Right lobe of liver (tissue), 6 donors: Measurements from ENCODE around the gene TRIO. TPM values are rescaled to one million over a fixed set of nuclear protein-coding genes. Genes with fewer than 3 reads are reported as not detected.

Experiments used
- ATAC-seq, 4 donors: fragments of 200-7000 bp; cut with Tn5 transposase; one replicate each; pipeline ENCODE4 v1.9.1; 2020; ENCODE audit warnings: mild to moderate bottlenecking in 4 of 4, moderate library complexity in 4 of 4
- DNase-seq, 3 donors: peaks; one replicate each; pipeline ENCODE4 v3.0.0-alpha.2; 2020
- H3K27ac ChIP-seq, 3 donors: fragments of 200-600 bp; one replicate each; pipeline ENCODE4 v1.8.0; 2022
- H3K27me3 ChIP-seq, 2 donors: fragments of 200-600 bp; one replicate each; pipeline ENCODE4 v1.8.0; 2022
- H3K36me3 ChIP-seq, 4 donors: fragments of 200-600 bp; sonication (generic) in 1 of 4; one replicate each; pipeline versions ENCODE4 v1.5.1 to v1.8.0; 2017 to 2022; ENCODE audit warnings: control low read depth in 1 of 4
- H3K4me1 ChIP-seq, 4 donors: fragments of 200-600 bp; sonication (generic) in 1 of 4; one replicate each; pipeline versions ENCODE4 v1.5.1 to v1.8.0; 2017 to 2022; ENCODE audit warnings: control low read depth in 1 of 4
- H3K4me3 ChIP-seq, 3 donors: fragments of 200-600 bp; one replicate each; pipeline ENCODE4 v1.8.0; 2022
- H3K9me3 ChIP-seq, 4 donors: fragments of 200-600 bp; sonication (generic) in 1 of 4; one replicate each; pipeline versions ENCODE4 v1.5.1 to v1.8.0; 2017 to 2022; ENCODE audit warnings: control low read depth in 1 of 4
- POLR2A ChIP-seq: fragments of 450-650 bp; IDR thresholded peaks from one replicate; pipeline ENCODE4 v1.6.1; 2017; ENCODE audit warnings: antibody characterized with exemption, mild to moderate bottlenecking
- WGBS: methylation state at CpG from one replicate; pipeline ENCODE4 v1.1.6; 2018; ENCODE audit warnings: low coverage, low lambda C conversion rate; ENCODE audit not compliant: insufficient coverage; ENCODE audit errors: missing lambda C conversion rate; 5-methylcytosine and 5-hydroxymethylcytosine counted together
- intact Hi-C, 2 donors: fragments of 100-400 bp; cut with DNase I; formaldehyde crosslinking; loops; one replicate each; pipeline versions ENCODE4 v1.11.2 to v1.14.1; 2022
- total RNA-seq, 6 experiments: library from RNA; depleted of rRNA in 2 of 6; stranded (reverse); fragments of >200 nt in 2 of 6; fragmentation: NEBNext Ultra II Directional in 3 of 6; extraction: Animal tissue kit (Norgen Biotek cat#: 25700) in 3 of 6; gene quantifications; one replicate each; pipeline versions ENCODE4 v1.1.0 to v1.2.4, GENCODE V29; 2016 to 2023
- TF ChIP-seq, protein P1 (sequence below), 4 donors: fragments of 200-600 bp in 3 of 4; fragments of 450-650 bp in 1 of 4; IDR thresholded peaks; one replicate each; pipeline versions ENCODE4 v1.5.1 to v1.8.0; 2016 to 2022; ENCODE audit warnings: antibody characterized with exemption in 4 of 4, mild to moderate bottlenecking in 2 of 4
- donor health status: DM: no; HTN: yes; CAD: no.
- donor health status: DM: no; HTN: no; CAD: no.
- donor health status: DM: no; HTN: no; CAD: no.
- donor health status: DM: no; HTN: yes; CAD: no.
- donor health status: DM: no; HTN: yes; CAD: no.

Gene TRIO
- total RNA-seq, 6 experiments from 2014 or later: 34.7 to 63.5 (median 50.2) TPM

DNA sequence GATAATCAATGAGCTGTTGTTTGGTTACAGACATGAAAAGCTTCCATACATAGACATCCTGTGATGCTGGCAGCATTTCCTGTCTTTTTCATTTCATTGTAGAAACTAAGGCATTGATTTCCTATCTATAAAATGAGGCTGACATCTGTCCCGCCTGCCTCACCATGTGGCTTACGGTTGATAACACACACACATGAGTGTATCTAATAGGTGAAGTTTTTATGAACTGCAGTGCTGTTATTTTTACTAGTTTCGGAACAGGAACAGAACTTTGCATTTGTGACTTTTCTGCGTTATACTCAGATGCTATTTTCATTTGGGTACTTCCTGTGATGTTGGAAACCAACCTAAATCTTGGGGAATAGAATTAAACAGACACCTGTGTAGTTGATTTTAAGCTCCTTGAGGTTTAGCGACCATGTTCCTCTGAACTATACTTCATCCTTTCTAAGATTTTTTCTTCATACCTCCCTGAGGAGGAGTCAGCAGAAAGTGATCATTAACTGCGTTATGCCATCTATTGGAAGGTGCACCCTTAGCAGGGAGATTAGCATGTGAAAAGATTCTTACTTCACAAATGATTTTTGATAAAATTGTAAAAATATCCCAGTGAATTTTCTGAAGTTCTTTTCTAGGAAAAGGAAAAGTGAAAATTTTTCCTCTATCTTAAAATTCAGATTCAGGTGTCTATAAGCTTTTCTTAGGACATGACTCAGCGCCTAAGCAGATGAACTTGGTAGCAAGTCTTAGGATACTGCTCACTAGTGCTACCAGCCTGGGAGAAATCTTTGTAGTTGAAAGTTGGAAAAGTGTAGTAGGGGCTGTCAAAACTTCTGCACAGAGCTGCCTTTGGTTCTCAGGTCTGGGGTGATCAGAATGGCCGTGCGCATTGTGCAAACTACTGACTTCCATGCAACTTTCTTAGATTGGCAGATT is 134.5 kb downstream of the TRIO start:
- ATAC-seq (no peak), DNase-seq (no peak)
- Histone ChIP-seq H3K36me3 (peaks cover 0 to 3% (median 0%) of the 10 kb centered on the region in 4 donors), H3K4me1 (no peaks in the 10 kb centered on the region), H3K4me3 (no peak overlapping the region), H3K9me3 (no peaks in the 10 kb centered on the region), H3K27ac (no peak overlapping the region), H3K27me3 (no peaks in the 10 kb centered on the region)
- intact Hi-C loops: no loop called here
- no peak for TF ChIP-seq POLR2A
- TF ChIP-seq, protein P1, sequence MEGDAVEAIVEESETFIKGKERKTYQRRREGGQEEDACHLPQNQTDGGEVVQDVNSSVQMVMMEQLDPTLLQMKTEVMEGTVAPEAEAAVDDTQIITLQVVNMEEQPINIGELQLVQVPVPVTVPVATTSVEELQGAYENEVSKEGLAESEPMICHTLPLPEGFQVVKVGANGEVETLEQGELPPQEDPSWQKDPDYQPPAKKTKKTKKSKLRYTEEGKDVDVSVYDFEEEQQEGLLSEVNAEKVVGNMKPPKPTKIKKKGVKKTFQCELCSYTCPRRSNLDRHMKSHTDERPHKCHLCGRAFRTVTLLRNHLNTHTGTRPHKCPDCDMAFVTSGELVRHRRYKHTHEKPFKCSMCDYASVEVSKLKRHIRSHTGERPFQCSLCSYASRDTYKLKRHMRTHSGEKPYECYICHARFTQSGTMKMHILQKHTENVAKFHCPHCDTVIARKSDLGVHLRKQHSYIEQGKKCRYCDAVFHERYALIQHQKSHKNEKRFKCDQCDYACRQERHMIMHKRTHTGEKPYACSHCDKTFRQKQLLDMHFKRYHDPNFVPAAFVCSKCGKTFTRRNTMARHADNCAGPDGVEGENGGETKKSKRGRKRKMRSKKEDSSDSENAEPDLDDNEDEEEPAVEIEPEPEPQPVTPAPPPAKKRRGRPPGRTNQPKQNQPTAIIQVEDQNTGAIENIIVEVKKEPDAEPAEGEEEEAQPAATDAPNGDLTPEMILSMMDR (IDR thresholded peaks at IDR 0.05): no peak
- 84% methylated on average over 8 of the region's 9 CpGs for WGBS

DNA sequence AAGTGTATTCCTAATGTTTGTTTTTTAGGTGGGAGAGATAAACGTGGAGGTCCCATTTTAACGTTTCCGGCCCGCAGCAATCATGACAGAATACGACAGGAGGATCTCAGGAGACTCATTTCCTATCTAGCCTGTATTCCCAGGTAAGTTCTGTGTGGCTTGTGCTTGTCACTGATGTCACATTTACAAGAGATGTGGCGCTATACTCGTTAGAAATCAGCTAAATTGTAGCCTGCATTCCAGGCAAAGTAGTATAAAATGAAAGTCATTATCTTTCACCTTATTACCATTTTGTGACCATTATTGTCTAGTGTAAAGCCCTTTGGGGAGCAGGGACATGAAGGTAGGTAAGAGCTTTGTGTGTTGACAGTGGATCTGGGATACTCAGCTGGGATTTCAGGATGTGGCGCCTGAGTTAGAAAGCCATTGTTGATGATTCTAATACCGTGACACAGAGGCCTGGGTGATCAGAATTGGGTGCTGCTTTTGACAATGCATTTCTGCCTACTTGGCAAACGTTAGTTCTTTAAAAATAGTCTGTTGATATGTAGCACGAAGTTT is 137.2 kb downstream of the TRIO start:
- Histone ChIP-seq H3K36me3 (peaks cover 0 to 3% (median 0%) of the 10 kb centered on the region in 4 donors), H3K9me3 (no peaks in the 10 kb centered on the region), H3K4me1 (no peaks in the 10 kb centered on the region), H3K27me3 (no peaks in the 10 kb centered on the region), H3K27ac (no peak overlapping the region), H3K4me3 (no peak overlapping the region)
- WGBS: 78% methylated on average over 9 of the region's 11 CpGs
- intact Hi-C loops: no loop called here
- DNase-seq (no peak), ATAC-seq (no peak)
- TF ChIP-seq POLR2A: no peak
- TF ChIP-seq, protein P1 (IDR thresholded peaks at IDR 0.05): no peak

DNA sequence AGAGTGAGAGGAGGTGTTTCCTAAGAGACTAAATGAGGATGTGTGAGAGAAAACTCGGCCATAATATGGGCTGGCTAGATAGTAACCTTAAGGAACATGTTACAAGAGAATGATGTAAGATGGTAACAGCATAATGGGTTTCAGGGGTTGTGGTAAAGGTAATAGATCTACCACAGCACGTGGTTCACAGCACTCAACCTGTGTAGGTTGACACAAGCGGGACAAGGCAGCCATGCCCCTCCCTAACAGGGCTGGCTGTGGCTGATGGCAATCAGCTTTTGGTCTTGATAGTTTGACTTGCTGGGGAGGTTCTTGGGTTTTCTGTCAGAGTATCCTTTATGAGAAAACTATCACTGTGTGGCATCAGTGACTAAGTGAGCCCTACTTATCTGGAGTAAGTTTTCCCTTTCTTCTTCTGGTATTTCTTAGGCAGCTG is 138.6 kb downstream of the TRIO start:
- no peak overlapping the region for H3K27ac ChIP-seq
- peak in 1 of 4 donors; percentile 27 for ATAC-seq
- no peaks in the 10 kb centered on the region for H3K27me3 ChIP-seq
- DNase-seq: no peak
- no peak overlapping the region for H3K4me3 ChIP-seq
- 79% methylated on average over 2 of the region's 3 CpGs for WGBS
- intact Hi-C loops: no loop called here
- H3K4me1 ChIP-seq: no peaks in the 10 kb centered on the region
- no peak for TF ChIP-seq POLR2A
- TF ChIP-seq, protein P1 (IDR thresholded peaks at IDR 0.05): no peak
- no peaks in the 10 kb centered on the region for H3K9me3 ChIP-seq
- H3K36me3 ChIP-seq: peaks cover 0 to 3% (median 0%) of the 10 kb centered on the region in 4 donors

DNA sequence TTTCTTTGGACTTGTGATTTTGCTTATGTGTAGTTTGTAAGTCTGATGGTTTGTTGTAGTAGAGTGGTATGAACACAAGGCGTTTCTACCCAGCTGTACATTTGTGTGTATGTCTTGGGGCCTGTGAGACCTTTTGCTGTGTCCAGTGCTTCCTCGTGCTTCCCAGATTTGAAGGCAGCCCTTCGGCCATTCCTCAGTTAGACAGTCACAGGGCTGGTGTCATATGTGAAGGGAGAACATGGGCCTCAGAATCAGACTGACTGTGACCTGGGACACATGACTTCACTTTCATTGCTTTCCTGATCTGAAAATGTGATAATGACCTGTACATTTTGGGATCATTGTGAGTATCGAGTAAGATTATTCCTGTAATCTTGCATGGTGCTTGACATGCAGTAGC is 140.0 kb downstream of the TRIO start:
- WGBS: 84% methylated on average over 4 of the region's 4 CpGs
- no peak overlapping the region for H3K4me3 ChIP-seq
- no peaks in the 10 kb centered on the region for H3K27me3 ChIP-seq
- no peak overlapping the region for H3K27ac ChIP-seq
- intact Hi-C loops: no loop called here
- TF ChIP-seq, protein P1 (IDR thresholded peaks at IDR 0.05): no peak
- no peak for TF ChIP-seq POLR2A
- H3K36me3 ChIP-seq: peaks cover 0 to 11% (median 0%) of the 10 kb centered on the region in 4 donors
- DNase-seq (no peak), ATAC-seq (no peak)
- H3K9me3 ChIP-seq: no peaks in the 10 kb centered on the region
- H3K4me1 ChIP-seq: no peaks in the 10 kb centered on the region
